ENCODE data around the gene TNP1.

- no peak for TF ChIP-seq CTCF (IDR thresholded peaks at IDR 0.05)
- TF ChIP-seq POLR2A (IDR thresholded peaks at IDR 0.05): no peak
Measured at GRCh38 chr2:216862628-216863398, 2.9 kb upstream of the TNP1 start.
